HG03558 (cell line): ENCODE measurements around the gene GDPD1.
"Not testable (repeated sequence)": the region's sequence is repeated elsewhere in the genome, so short reads cannot be mapped to it uniquely, and the experiment has no call there.

Experiments
- ATAC-seq: cut with Tn5 transposase; IDR thresholded peaks from one replicate; pipeline ENCODE4 v1.9.1; 2021; ENCODE audit warnings: moderate number of reproducible peaks; ENCODE audit not compliant: unreplicated experiment; ENCODE audit errors: extremely low read depth

The GDPD1 gene

GRCh38 chr17:59234631-59235030 lies 14.3 kb downstream of the GDPD1 start:
- no peak for ATAC-seq

GRCh38 chr17:59238906-59239305 lies 18.6 kb downstream of the GDPD1 start:
- no peak for ATAC-seq

DNA sequence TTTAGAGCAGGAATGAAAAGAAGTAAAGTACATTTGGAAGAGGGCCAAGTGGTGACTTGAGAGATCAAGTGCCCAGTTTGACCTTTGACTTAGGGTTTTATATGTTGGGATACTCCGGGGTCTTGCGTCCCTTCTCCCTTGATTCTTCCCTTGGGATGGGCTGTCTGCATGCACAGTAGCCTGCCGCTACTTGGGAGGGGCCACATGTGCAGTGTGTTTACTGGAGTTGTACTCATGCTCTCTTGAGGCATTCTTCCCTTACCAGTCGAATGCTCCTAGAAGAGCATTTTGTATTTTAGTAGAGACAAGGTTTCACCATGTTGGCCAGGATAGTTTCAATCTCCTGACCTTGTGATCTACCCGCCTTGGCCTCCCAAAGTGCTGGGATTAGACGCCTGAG lies 23.8 kb downstream of the GDPD1 start:
- no peak for ATAC-seq

- ATAC-seq: no peak
These were observed 34.4 kb downstream of the GDPD1 start for GRCh38 chr17:59254742-59255141.

GRCh38 chr17:59257101-59257500 lies 36.8 kb downstream of the GDPD1 start:
- ATAC-seq: no peak

DNA sequence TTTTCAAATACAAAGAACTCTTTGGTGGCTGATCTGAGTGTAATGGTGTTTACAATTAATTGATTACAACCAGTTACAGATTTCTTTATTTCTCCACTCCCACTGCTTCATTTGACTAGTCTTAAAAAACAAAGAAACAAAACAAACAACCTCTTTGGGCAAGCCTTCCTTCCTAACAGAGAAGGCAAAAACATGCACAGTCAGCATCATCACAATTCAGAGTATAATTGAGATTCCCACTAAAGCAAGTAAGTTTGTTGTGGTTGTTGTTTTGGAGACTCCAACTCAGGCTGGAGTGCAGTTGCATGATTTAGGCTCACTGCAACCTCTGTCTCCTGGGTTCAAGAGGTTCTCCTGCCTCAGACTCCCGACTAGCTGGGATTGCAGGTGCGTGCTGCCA lies 40.4 kb downstream of the GDPD1 start:
- no peak for ATAC-seq

- no peak for ATAC-seq
These were observed 46.4 kb downstream of the GDPD1 start for GRCh38 chr17:59266745-59267144.

GRCh38 chr17:59267776-59268175 lies 47.5 kb downstream of the GDPD1 start:
- no peak for ATAC-seq

DNA sequence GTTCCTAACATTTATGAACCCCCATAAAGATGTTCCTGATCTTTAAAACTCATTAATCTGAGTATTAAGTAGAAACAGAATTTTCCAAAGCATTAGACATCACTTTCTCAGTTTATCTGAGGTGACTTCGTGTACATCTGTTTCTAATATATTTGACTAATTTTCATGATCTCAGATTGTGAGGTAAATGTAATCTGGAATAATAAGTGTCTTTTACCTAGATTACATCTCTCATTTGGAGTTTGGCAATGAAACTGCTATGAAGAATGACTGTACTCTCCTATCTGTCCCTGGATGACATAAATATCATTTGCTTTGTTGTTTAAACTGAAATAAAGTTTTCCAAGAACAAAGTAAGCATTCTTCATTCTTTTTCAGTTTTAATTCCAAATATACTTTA lies 55.3 kb downstream of the GDPD1 start:
- no peak for ATAC-seq

DNA sequence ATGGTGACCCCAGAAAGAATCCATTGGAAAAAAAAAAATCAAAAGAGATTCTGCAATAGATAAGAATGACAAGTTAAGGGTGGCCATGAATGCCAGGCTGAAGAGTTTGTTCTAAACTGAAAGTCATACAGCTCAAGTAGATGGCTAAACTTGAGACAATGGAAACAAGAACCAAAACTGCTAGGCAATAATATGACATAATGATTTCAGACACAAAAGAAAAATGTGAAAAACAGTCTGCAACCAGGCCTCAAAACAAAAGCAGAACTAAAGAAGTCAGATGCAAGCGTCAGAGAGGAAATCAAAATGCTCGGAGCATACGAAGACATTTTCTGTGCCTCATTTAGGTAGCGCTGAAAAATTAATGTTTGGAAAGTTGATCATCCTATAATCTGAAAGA lies 56.7 kb downstream of the GDPD1 start:
- ATAC-seq: no peak

DNA sequence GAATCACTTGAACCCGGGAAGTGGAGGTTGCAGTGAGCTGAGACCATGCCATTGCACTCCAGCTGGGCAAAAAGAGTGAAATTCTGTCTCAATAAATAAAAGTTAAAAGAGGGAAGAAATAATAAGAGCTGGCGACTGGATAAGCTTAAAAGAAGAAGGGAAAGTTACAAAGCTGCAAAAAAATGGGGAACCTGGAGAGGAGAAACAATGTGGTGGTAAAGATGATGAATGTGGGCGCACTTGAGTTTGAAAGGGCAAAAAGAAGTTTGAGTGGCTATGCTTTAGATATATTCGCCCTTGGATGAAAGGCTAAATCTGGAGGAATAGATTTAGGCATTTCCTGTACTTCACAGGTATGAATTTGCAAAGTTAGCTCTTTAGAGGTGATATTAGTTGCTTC lies 58.1 kb downstream of the GDPD1 start:
- ATAC-seq: no peak

GRCh38 chr17:59284317-59284716 lies 64.0 kb downstream of the GDPD1 start:
- no peak for ATAC-seq

DNA sequence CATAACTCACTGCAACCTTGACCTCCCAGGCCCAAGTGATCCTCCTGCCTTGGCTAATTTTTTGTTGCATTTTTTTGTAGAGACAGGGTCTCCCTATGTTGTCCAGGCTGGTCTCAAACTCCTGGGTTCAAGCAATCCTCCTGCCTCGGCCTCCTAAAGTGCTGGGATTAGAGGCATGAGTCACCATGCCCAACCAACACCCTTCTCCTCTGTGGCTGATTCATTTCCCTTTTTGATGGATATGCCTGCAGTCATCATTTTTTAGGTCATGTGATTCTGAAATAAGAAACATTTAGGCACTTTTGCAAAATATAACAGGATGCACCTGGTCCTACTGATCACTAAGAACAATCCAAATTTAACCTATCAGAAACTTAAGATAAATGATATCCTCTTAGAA lies 67.1 kb downstream of the GDPD1 start:
- ATAC-seq: no peak

- ATAC-seq: no peak
These were observed 67.6 kb downstream of the GDPD1 start for GRCh38 chr17:59287891-59288290.

DNA sequence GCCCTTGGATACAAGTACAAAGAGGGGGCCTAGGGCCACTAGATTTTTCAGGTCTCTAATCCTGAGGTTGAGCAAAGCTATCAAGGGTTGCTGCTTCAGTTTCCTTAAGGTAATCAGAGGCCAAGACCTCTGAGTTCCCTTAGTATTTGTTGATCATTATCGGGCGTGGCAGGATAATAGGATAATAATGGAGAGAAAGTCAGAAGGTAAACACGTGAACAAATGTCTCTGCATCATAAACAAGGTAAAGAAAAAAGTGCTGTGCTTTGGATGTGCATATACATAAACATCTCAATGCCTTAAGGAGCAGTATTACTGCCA lies 69.6 kb downstream of the GDPD1 start:
- ATAC-seq: no peak

DNA sequence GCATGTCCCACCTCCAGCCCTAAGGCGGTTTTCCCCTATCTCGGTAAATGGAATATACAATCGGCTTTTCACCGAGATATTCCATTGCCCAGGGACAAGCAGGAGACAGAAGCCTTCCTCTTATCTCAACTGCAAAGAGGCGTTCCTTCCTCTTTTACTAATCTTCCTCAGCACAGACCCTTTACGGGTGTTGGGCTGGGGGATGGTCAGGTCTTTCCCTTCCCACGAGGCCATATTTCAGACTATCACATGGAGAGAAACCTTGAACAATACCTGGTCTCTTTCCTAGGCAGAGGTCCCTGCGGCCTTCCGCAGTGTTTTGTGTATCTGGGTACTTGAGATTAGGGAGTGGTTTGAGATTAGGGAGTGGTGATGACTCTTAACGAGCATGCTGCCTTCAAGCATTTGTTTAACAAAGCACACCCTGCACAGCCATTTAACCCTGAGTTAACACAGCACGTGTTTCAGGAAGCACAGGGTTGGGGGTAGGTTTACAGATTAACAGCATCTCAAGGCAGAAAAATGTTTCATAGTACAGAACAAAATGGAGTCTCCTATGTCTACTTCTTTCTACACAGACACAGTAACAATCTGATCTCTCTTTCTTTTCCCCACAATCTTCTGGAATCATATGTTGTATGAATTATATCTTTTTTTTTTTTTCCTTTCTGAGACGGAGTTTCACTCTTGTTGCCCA lies 70.1 kb downstream of the GDPD1 start:
- ATAC-seq: not testable (repeated sequence)

DNA sequence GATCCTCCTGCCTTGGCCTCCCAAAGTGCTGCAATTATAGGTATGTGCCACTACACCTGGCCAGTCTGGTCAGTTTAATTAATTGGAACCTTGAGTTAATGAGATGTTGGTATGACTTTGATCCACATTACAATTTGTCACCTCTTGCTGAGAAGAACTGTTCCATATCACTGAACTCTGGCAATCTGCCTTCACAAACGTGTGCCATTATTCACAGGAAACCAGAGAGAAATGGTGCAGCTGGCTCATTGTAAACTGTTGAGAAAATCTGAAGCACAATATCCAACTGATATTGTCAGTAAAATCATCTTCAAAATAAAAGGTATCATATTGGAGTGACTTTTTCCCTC lies 71.8 kb downstream of the GDPD1 start:
- ATAC-seq: no peak

GRCh38 chr17:59296190-59296589 lies 75.9 kb downstream of the GDPD1 start:
- ATAC-seq: no peak

DNA sequence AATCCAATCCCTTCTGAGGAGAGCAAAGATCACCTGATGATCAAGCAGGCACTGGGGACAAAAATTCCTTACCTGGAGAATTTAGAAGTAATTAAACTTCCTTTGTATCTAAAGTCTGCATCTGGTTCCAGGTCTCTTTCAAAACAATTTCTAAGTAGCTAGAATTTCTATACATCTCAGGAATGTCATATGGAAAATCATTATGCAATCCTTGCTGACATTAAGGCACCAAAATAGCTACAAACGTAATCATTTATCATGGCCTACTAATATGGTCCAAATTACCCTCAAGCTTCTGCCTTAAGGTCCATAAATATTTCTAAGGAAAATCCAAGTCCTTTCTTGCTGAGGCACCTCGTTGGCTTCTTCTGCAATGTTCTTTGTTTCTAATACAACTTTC lies 78.2 kb downstream of the GDPD1 start:
- ATAC-seq: no peak

- ATAC-seq: no peak
These were observed 79.2 kb downstream of the GDPD1 start for GRCh38 chr17:59299400-59300092.

- no peak for ATAC-seq
These were observed 80.6 kb downstream of the GDPD1 start for GRCh38 chr17:59300941-59301340.

- ATAC-seq: no peak
These were observed 84.5 kb downstream of the GDPD1 start for GRCh38 chr17:59304811-59305210.
